WERI-Rb-1 (cell line): Measurements from ENCODE around the gene ACER1.
A peak's percentile ranks its signal among the peaks of the same experiment; 100 is the strongest.

ENCODE experiments used
- DNase-seq: peaks from one replicate; pipeline ENCODE4 v3.0.0-alpha.2; 2020
- H3K27ac ChIP-seq: fragments of 250-450 bp; sonication (Bioruptor Pico); 2 replicates; pipeline ENCODE4 v1.5.1; 2020; ENCODE audit warnings: mild to moderate bottlenecking, moderate library complexity
- H3K27me3 ChIP-seq: fragments of 250-450 bp; sonication (Bioruptor Pico); 2 replicates; pipeline ENCODE4 v1.5.1; 2021; ENCODE audit warnings: mild to moderate bottlenecking, low read depth, moderate library complexity; ENCODE audit not compliant: insufficient read depth, severe bottlenecking
- H3K36me3 ChIP-seq: fragments of 250-450 bp; sonication (Bioruptor Pico); 2 replicates; pipeline ENCODE4 v1.5.1; 2020; ENCODE audit warnings: mild to moderate bottlenecking, moderate library complexity
- H3K4me3 ChIP-seq: 2 replicates; pipeline ENCODE4 v1.5.1; 2011; ENCODE audit warnings: low read depth, mild to moderate bottlenecking, control low read depth, low read length
- H3K9me3 ChIP-seq: fragments of 250-450 bp; sonication (Bioruptor Pico); 2 replicates; pipeline ENCODE4 v1.5.1; 2021; ENCODE audit warnings: mild to moderate bottlenecking, moderate library complexity; ENCODE audit not compliant: severe bottlenecking
- CTCF ChIP-seq: IDR thresholded peaks from 2 replicates; pipeline ENCODE4 v1.5.1; 2011; ENCODE audit warnings: low read depth, mild to moderate bottlenecking, control low read depth, inconsistent platforms, low read length

ACER1 gene

GRCh38 chr19:6263735-6264444 is 69.5 kb downstream of the ACER1 start:
- no peak for TF ChIP-seq CTCF
- Histone ChIP-seq H3K9me3 (no peaks in the 10 kb centered on the region), H3K27me3 (no peaks in the 10 kb centered on the region), H3K36me3 (peaks cover 82% of the 10 kb centered on the region), H3K27ac (no peak overlapping the region), H3K4me3 (no peak overlapping the region)
- peak; percentile 47 for DNase-seq

DNA sequence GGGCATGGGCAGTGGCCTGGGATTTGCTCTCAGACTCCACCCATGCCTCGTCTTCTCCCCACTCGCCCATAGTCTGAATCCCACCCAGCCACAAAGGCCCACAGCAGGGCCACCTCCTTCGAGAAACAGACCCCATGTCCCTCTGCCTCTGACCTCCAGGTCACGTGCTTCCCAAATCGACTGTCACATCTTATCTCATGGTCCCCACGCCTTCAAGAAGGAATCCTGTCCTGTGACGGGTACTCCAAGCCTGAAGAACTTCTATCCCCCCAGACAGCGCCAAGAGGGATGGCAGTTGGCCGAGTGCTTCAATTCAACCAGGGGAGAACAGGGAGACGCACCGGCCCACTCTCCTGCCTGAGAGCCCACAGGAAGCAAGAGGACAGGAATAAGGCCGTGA is 70.1 kb downstream of the ACER1 start:
- H3K27me3 ChIP-seq: no peaks in the 10 kb centered on the region
- no peak for DNase-seq
- peaks cover 82% of the 10 kb centered on the region for H3K36me3 ChIP-seq
- no peak overlapping the region for H3K27ac ChIP-seq
- H3K4me3 ChIP-seq: no peak overlapping the region
- no peak for TF ChIP-seq CTCF
- no peaks in the 10 kb centered on the region for H3K9me3 ChIP-seq

- no peaks in the 10 kb centered on the region for H3K9me3 ChIP-seq
- H3K36me3 ChIP-seq: peaks cover 82% of the 10 kb centered on the region
- H3K27ac ChIP-seq: no peak overlapping the region
- DNase-seq: no peak
- TF ChIP-seq CTCF: no peak
- no peaks in the 10 kb centered on the region for H3K27me3 ChIP-seq
- no peak overlapping the region for H3K4me3 ChIP-seq
These were observed 70.9 kb downstream of the ACER1 start for GRCh38 chr19:6262519-6262918.

DNA sequence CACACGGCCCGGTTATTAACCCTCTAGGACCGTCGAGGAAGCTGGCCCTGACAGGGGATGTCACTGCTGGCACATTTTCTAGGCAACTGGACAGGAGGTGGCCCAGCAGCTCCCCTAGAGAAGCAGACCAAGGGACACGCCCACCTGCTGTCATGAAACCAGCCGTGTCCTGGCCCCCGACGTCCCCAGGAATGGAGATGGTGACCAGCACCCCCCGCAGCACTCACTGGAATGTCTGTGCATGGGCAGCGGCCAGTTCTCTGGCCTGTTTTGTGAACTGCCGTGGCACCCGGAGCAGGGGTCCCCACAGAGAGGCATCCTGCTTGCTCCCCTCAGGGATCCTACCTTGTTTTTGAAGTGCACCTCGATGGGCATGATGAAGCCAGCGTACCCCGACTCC is 71.5 kb downstream of the ACER1 start:
- no peak for DNase-seq
- TF ChIP-seq CTCF: no peak
- H3K27ac ChIP-seq: no peak overlapping the region
- no peaks in the 10 kb centered on the region for H3K27me3 ChIP-seq
- no peak overlapping the region for H3K4me3 ChIP-seq
- no peaks in the 10 kb centered on the region for H3K9me3 ChIP-seq
- H3K36me3 ChIP-seq: peaks cover 80% of the 10 kb centered on the region

DNA sequence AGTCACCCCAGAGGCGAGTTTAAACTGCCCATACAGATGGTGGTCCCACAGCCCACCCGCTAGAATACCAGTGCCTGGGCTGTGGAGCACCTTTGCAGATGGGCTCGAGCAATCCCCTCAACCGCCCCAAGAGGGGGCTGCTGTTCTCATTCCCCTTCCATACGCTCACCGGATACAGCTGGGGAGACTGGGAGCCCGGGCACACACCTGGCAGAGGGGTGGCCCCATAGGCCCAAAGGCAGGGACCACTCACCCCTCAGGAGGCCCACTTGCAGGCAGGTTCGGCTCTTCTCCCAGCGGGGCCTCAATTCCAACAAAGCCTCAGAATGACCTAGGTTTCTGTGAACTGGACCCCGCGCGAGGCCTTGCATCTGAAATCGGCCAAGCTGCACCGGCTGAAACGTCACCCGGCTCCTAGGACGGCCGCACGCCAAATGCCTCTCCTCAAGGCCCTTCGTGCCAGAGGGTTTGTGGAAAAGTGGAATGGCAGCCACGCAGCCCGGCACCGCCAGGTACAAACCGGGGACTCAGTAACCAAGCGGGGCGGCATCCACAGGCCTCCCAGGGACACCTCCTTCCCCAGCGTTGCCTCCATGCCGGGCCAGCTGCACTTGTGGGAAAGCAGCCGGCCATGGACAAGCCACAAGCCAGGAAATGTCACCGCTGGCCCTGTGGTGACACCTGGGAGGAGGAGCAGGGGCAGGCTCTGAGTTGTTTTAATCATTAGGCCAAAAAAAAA is 72.3 kb downstream of the ACER1 start:
- no peaks in the 10 kb centered on the region for H3K9me3 ChIP-seq
- H3K27me3 ChIP-seq: no peaks in the 10 kb centered on the region
- peak; percentile 53 for DNase-seq
- TF ChIP-seq CTCF: peak; percentile 77
- no peak overlapping the region for H3K27ac ChIP-seq
- no peak overlapping the region for H3K4me3 ChIP-seq
- peaks cover 76% of the 10 kb centered on the region for H3K36me3 ChIP-seq

DNA sequence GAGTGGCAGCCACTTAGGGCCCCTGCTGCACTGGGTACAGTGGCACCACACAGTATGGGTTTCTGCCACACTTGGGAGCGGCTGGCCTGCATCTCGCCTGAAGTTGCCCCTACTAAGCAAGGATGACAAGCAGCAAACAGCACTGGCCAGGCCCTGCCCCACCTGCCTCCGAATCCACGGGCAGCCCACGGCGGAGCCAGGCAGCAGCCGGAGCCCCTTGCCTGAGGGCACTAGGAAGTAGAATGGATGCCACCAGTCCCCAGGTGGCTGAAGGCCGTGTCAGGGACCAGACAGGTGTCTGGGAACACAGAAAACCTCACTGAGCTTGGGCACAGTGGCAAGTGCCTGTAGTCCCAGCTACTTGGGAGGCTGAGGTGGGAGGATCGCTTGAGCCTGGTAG is 73.0 kb downstream of the ACER1 start:
- H3K27me3 ChIP-seq: no peaks in the 10 kb centered on the region
- peaks cover 75% of the 10 kb centered on the region for H3K36me3 ChIP-seq
- no peaks in the 10 kb centered on the region for H3K9me3 ChIP-seq
- no peak overlapping the region for H3K27ac ChIP-seq
- no peak for DNase-seq
- TF ChIP-seq CTCF: no peak
- H3K4me3 ChIP-seq: no peak overlapping the region
